DOHH2 (cell line): ENCODE data around the gene MACROH2A2.

ENCODE experiments used
- H3F3A ChIP-seq: fragments of 200-600 bp; sonication (generic), shearing (Covaris generic); 2 replicates; pipeline ENCODE4 v1.6.0; 2016; ENCODE audit warnings: antibody characterized with exemption, mild to moderate bottlenecking; ENCODE audit not compliant: control insufficient read depth, insufficient read depth
- H3K27ac ChIP-seq: fragments of 200-600 bp; sonication (generic); 2 replicates; pipeline ENCODE4 v1.5.1; 2014; ENCODE audit warnings: low read depth, mild to moderate bottlenecking, low read length, moderate library complexity
- H3K27me3 ChIP-seq: fragments of 200-600 bp; sonication (generic); 2 replicates; pipeline ENCODE4 v1.6.1; 2014; ENCODE audit warnings: mild to moderate bottlenecking, low read length, mixed read lengths; ENCODE audit not compliant: control insufficient read depth
- H3K36me3 ChIP-seq: fragments of 200-600 bp; sonication (generic); 2 replicates; pipeline ENCODE4 v1.6.1; 2014; ENCODE audit warnings: mild to moderate bottlenecking, low read length, moderate library complexity, mixed read lengths; ENCODE audit not compliant: control insufficient read depth
- H3K4me1 ChIP-seq: fragments of 200-600 bp; sonication (generic); 2 replicates; pipeline ENCODE4 v1.6.1; 2014; ENCODE audit warnings: mild to moderate bottlenecking, low read length, mixed read lengths; ENCODE audit not compliant: control insufficient read depth
- H3K4me2 ChIP-seq: fragments of 200-600 bp; sonication (generic); 2 replicates; pipeline ENCODE4 v1.6.0; 2014; ENCODE audit warnings: mild to moderate bottlenecking, low read length, moderate library complexity
- H3K4me3 ChIP-seq: fragments of 200-600 bp; sonication (generic); 2 replicates; pipeline ENCODE4 v1.5.1; 2014; ENCODE audit warnings: mild to moderate bottlenecking, low read length, mixed read lengths
- H3K79me2 ChIP-seq: fragments of 200-600 bp; sonication (generic); 2 replicates; pipeline ENCODE4 v1.6.1; 2014; ENCODE audit warnings: mild to moderate bottlenecking, low read length, mixed read lengths; ENCODE audit not compliant: control insufficient read depth
- H3K9me2 ChIP-seq: fragments of 200-600 bp; sonication (generic); replicated peaks from 2 replicates; pipeline ENCODE4 v1.6.1; 2014; ENCODE audit warnings: mild to moderate bottlenecking, low read length, mixed read lengths; ENCODE audit not compliant: control insufficient read depth
- H3K9me3 ChIP-seq: fragments of 200-600 bp; sonication (generic); 2 replicates; pipeline ENCODE4 v1.6.1; 2014; ENCODE audit warnings: antibody characterized with exemption, low read length, mixed read lengths; ENCODE audit not compliant: control insufficient read depth, insufficient read depth
- H4K20me1 ChIP-seq: fragments of 200-600 bp; sonication (generic); 2 replicates; pipeline ENCODE4 v1.6.0; 2014; ENCODE audit warnings: low read depth, mild to moderate bottlenecking, antibody characterized with exemption, low read length, moderate library complexity; ENCODE audit not compliant: control insufficient read depth, insufficient read depth
- EZH2phosphoT487 ChIP-seq: fragments of 200-600 bp; sonication (generic); IDR thresholded peaks from 2 replicates; pipeline ENCODE4 v1.6.1; 2017; ENCODE audit warnings: borderline replicate concordance, mild to moderate bottlenecking, antibody characterized with exemption, low read length, moderate library complexity, mixed read lengths
- TF ChIP-seq, protein P1 (sequence below): fragments of 200-600 bp; sonication (generic); IDR thresholded peaks from one replicate; pipeline ENCODE4 v1.5.1; 2014; ENCODE audit warnings: antibody characterized with exemption, mild to moderate bottlenecking, low read depth, low read length; ENCODE audit not compliant: poor library complexity, severe bottlenecking

Gene MACROH2A2

DNA sequence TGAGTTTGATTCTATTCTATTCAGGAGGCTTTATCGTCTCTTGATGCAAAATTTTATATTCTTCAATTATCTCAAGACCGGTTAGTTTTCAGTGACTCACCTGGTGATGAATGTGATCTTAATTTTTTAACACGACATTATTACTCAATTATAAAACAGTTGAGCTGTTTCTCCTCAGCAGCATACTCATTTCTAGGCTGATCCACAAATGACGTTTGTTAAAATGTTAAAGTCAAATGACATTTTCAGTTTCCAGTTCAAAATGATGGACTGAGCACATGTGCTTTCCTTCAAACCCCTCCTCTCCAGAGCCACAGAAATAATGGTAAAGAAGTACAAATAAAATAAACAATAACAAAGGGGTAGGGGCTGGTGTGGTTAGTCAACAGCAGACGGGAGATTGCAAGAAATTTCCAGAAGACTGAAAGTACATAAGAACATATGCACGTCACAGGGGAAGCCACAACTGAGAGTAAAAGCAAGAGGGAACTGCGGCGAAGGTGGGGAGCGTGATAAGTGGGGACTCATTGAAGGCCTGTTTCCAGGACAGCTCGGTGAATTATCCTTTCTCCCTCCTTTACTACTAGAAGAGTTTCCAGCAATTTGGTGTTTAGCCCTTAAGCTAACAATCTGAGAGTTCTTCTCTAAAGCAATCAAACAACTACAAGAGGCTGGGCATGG is 10.9 kb downstream of the MACROH2A2 start:
- no peak overlapping the region for H3K4me2 ChIP-seq
- peaks cover 2% of the 10 kb centered on the region; the same call in 1 of the 2 replicates for H3K27me3 ChIP-seq
- no peaks in the 10 kb centered on the region for H3K9me3 ChIP-seq
- no peaks in the 10 kb centered on the region for H3K79me2 ChIP-seq
- H3K36me3 ChIP-seq = no peaks in the 10 kb centered on the region
- H3F3A ChIP-seq = no peaks in the 10 kb centered on the region
- H3K27ac ChIP-seq = no peak overlapping the region
- no peaks in the 10 kb centered on the region for H3K4me1 ChIP-seq
- no peaks in the 10 kb centered on the region for H3K9me2 ChIP-seq
- H4K20me1 ChIP-seq = no peaks in the 10 kb centered on the region
- H3K4me3 ChIP-seq = no peak overlapping the region
- TF ChIP-seq, protein P1, sequence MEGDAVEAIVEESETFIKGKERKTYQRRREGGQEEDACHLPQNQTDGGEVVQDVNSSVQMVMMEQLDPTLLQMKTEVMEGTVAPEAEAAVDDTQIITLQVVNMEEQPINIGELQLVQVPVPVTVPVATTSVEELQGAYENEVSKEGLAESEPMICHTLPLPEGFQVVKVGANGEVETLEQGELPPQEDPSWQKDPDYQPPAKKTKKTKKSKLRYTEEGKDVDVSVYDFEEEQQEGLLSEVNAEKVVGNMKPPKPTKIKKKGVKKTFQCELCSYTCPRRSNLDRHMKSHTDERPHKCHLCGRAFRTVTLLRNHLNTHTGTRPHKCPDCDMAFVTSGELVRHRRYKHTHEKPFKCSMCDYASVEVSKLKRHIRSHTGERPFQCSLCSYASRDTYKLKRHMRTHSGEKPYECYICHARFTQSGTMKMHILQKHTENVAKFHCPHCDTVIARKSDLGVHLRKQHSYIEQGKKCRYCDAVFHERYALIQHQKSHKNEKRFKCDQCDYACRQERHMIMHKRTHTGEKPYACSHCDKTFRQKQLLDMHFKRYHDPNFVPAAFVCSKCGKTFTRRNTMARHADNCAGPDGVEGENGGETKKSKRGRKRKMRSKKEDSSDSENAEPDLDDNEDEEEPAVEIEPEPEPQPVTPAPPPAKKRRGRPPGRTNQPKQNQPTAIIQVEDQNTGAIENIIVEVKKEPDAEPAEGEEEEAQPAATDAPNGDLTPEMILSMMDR = no peak
- no peak for TF ChIP-seq EZH2phosphoT487

DNA sequence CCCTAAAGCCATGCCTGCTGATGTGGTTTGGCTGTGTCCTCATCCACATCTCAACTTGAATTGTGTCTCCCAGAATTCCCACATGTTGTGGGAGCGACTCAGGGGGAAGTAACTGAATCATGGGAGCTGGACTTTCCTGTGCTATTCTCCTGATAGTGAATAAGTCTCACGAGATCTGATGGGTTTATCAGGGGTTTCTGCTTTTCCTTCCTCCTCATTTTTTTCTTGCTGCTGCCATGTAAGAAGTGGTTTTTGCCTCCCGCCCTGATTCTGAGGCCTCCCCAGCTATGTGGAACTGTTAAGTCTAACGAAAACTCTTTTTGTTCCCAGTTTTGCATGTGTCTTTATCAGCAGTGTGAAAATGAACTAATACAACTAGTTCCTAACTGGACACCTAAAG is 11.8 kb downstream of the MACROH2A2 start:
- Histone ChIP-seq H3K4me2 (no peak overlapping the region), H3K36me3 (no peaks in the 10 kb centered on the region), H3K4me3 (no peak overlapping the region), H3K9me2 (no peaks in the 10 kb centered on the region), H3F3A (no peaks in the 10 kb centered on the region), H3K9me3 (no peaks in the 10 kb centered on the region), H3K27ac (no peak overlapping the region), H3K27me3 (peaks cover 2% of the 10 kb centered on the region; the same call in 1 of the 2 replicates), H3K79me2 (no peaks in the 10 kb centered on the region), H3K4me1 (no peaks in the 10 kb centered on the region), H4K20me1 (no peaks in the 10 kb centered on the region)
- TF ChIP-seq, protein P1 = no peak
- TF ChIP-seq EZH2phosphoT487 = no peak

DNA sequence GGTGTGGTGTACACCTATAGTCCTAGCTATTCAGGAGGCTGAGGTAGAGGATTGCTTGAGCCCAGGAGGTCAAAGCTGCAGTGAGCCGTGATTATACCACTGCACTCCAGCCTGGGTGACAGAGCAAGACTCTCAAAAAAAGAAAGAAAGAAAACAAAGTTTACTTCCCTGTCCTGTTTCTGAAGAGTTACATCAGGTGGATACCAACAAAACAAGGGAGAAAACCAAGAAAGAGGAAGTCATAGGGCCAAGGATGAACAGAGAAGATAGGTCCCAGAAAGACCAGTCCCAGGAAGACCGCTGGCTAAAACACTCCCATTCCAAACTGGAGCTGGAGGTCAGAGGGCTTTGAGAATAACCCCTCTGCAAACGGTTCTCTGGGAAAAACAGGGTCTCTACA is 13.5 kb downstream of the MACROH2A2 start:
- Histone ChIP-seq H3K79me2 (no peaks in the 10 kb centered on the region), H3K9me3 (no peaks in the 10 kb centered on the region), H3K4me3 (no peak overlapping the region), H3K4me2 (no peak overlapping the region), H3K27ac (no peak overlapping the region), H3F3A (no peaks in the 10 kb centered on the region), H3K36me3 (no peaks in the 10 kb centered on the region), H4K20me1 (no peaks in the 10 kb centered on the region), H3K27me3 (peaks cover 2% of the 10 kb centered on the region; the same call in 1 of the 2 replicates), H3K9me2 (no peaks in the 10 kb centered on the region), H3K4me1 (no peaks in the 10 kb centered on the region)
- TF ChIP-seq, protein P1 = no peak
- TF ChIP-seq EZH2phosphoT487 = no peak
